ENCODE measurements around the gene KANSL1. TPM values are rescaled to one million over a fixed set of nuclear protein-coding genes. Genes with fewer than 3 reads are reported as not detected.

Gene KANSL1
- total RNA-seq, 1 experiment from 2014 or later, result 55.5 TPM

- no peaks in the 10 kb centered on the region for H3K27me3 ChIP-seq (ENCODE audit: control insufficient read depth, insufficient read depth, low read length)
- H3K4me1 ChIP-seq (ENCODE audit: control insufficient read depth, insufficient read depth, low read length), result no peaks in the 10 kb centered on the region
- POLR2A ChIA-PET, result no interaction called here
- CTCF ChIA-PET, result no interaction called here
- no TSS peak for BruUV-seq (replicated peaks)
- in situ Hi-C loops (cut with HindIII; ENCODE audit: low pct_unique_long_range_greater_than_20kb, low sequenced_read_pairs), result no loop called here
- no peak overlapping the region for H3K4me3 ChIP-seq (ENCODE audit: low read depth in 2 of 2, low read length in 2 of 2)
- no peaks in the 10 kb centered on the region for H3K36me3 ChIP-seq (ENCODE audit: control insufficient read depth, insufficient read depth, low read length)
- ATAC-seq (no peak), DNase-seq (ENCODE audit: low read depth, low spot score) (no peak)
- no peak overlapping the region for H3K27ac ChIP-seq (ENCODE audit: low read length)
- TF ChIP-seq POLR2AphosphoS5 (IDR thresholded peaks at IDR 0.05; ENCODE audit: low read depth, low read length) (no peak), TCF7L2 (IDR thresholded peaks at IDR 0.05; ENCODE audit: low read depth, low read length) (no peak), REST (IDR thresholded peaks at IDR 0.05; ENCODE audit: insufficient read depth in 1 of 2, low read depth in 2 of 2, low read length in 1 of 2) (no peak), SIN3A (IDR thresholded peaks at IDR 0.05; ENCODE audit: borderline replicate concordance, insufficient read depth, low read depth, low read length) (no peak), CTCF (IDR thresholded peaks at IDR 0.05) (no peak)
- no peaks in the 10 kb centered on the region for H3K9me3 ChIP-seq (ENCODE audit: control insufficient read depth, insufficient read depth, low read depth, low read length)
- intact Hi-C loops (cut with micrococcal nuclease; ENCODE audit: unreplicated experiment), result no loop called here
These were observed 180.6 kb downstream of the KANSL1 start for GRCh38 chr17:46012506-46013079.

- H3K27ac ChIP-seq (ENCODE audit: low read length), result no peak overlapping the region
- H3K27me3 ChIP-seq (ENCODE audit: control insufficient read depth, insufficient read depth, low read length), result no peaks in the 10 kb centered on the region
- H3K36me3 ChIP-seq (ENCODE audit: control insufficient read depth, insufficient read depth, low read length), result no peaks in the 10 kb centered on the region
- no peaks in the 10 kb centered on the region for H3K4me1 ChIP-seq (ENCODE audit: control insufficient read depth, insufficient read depth, low read length)
- DNase-seq (ENCODE audit: low read depth, low spot score) (no peak), ATAC-seq (no peak)
- H3K4me3 ChIP-seq (ENCODE audit: low read depth in 2 of 2, low read length in 2 of 2), result no peak overlapping the region
- in situ Hi-C loops (cut with HindIII; ENCODE audit: low pct_unique_long_range_greater_than_20kb, low sequenced_read_pairs), result no loop called here
- no TSS peak for BruUV-seq (replicated peaks)
- POLR2A ChIA-PET, result no interaction called here
- H3K9me3 ChIP-seq (ENCODE audit: control insufficient read depth, insufficient read depth, low read depth, low read length), result no peaks in the 10 kb centered on the region
- CTCF ChIA-PET, result no interaction called here
- intact Hi-C loops (cut with micrococcal nuclease; ENCODE audit: unreplicated experiment), result no loop called here
- TF ChIP-seq SIN3A (IDR thresholded peaks at IDR 0.05; ENCODE audit: borderline replicate concordance, insufficient read depth, low read depth, low read length), result no peak
- no peak for TF ChIP-seq POLR2AphosphoS5 (IDR thresholded peaks at IDR 0.05; ENCODE audit: low read depth, low read length)
- TF ChIP-seq CTCF (IDR thresholded peaks at IDR 0.05), result no peak
- TF ChIP-seq TCF7L2 (IDR thresholded peaks at IDR 0.05; ENCODE audit: low read depth, low read length), result no peak
- no peak for TF ChIP-seq REST (IDR thresholded peaks at IDR 0.05; ENCODE audit: insufficient read depth in 1 of 2, low read depth in 2 of 2, low read length in 1 of 2)
These were observed 181.3 kb downstream of the KANSL1 start for GRCh38 chr17:46011711-46012505.
